Body of pancreas (tissue), 4 donors: ENCODE measurements around the gene SCGN.

ENCODE experiments used
- POLR2A ChIP-seq, 3 donors: fragments of 450-650 bp; IDR thresholded peaks; one replicate each; pipeline ENCODE4 v1.6.1; 2016; ENCODE audit warnings: antibody characterized with exemption in 3 of 3, mild to moderate bottlenecking in 2 of 3
- TF ChIP-seq, protein P1 (sequence below), 7 experiments: fragments of 450-650 bp in 4 of 7; fragments of 200-600 bp in 3 of 7; sonication (generic) in 3 of 7; IDR thresholded peaks; one replicate each; pipeline ENCODE4 v1.5.1; 2016 to 2019; ENCODE audit warnings: antibody characterized with exemption in 7 of 7

DNA sequence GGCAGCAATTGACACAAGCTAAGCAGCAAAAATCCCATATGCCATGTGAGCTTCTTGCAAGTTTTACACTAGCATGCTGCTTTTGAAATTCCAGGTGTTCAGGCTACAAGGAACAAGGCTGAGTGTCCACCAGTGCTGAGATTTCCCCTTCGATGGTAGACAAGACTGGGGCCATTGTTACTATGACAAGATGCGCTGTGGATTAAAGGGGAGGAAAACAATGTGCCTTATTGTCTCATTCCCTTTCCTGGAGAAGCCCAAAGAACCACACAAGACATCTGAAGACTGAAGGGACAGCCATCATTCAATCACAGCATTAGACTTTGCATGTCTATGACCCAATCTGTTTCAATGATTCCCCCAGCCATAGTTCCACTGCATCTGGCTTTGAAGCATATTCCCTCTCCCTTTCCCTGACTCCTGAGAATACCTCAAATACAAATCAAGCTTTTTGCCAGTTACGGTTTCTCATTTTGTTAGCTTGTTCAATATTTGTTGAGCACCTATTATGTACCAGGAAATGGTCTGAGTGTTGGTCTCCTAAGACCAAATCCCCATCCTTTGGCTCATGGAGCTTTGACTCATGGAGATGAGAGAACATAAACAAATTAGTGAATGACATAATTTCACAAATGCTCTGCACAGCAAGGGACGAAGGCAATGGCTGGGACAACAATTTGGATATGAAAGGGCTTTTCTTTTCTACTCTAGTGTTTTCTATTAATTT lies 23.4 kb upstream of the SCGN start:
- TF ChIP-seq, protein P1, sequence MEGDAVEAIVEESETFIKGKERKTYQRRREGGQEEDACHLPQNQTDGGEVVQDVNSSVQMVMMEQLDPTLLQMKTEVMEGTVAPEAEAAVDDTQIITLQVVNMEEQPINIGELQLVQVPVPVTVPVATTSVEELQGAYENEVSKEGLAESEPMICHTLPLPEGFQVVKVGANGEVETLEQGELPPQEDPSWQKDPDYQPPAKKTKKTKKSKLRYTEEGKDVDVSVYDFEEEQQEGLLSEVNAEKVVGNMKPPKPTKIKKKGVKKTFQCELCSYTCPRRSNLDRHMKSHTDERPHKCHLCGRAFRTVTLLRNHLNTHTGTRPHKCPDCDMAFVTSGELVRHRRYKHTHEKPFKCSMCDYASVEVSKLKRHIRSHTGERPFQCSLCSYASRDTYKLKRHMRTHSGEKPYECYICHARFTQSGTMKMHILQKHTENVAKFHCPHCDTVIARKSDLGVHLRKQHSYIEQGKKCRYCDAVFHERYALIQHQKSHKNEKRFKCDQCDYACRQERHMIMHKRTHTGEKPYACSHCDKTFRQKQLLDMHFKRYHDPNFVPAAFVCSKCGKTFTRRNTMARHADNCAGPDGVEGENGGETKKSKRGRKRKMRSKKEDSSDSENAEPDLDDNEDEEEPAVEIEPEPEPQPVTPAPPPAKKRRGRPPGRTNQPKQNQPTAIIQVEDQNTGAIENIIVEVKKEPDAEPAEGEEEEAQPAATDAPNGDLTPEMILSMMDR (IDR thresholded peaks at IDR 0.05) = no peak
- no peak for TF ChIP-seq POLR2A (IDR thresholded peaks at IDR 0.05)
